OCI-LY7 (cell line): ENCODE data around the gene GNAZ. TPM values are rescaled to one million over a fixed set of nuclear protein-coding genes. Genes with fewer than 3 reads are reported as not detected.

Source experiments
- BruUV-seq: library from RNA; stranded (reverse); fragments of 400-500 nt; replicated peaks from 2 replicates; lab custom pipeline; 2021; lab: Mats Ljungman, UMichigan
- CTCF ChIA-PET: fragments of 300-600 bp; sonication (Branson Sonifier 250); formaldehyde crosslinking; loops from one replicate; lab custom pipeline; 2022; ENCODE audit warnings: antibody characterized with exemption; ENCODE audit not compliant: unreplicated experiment; lab: Charles Lee
- POLR2A ChIA-PET: fragments of 300-600 bp; sonication (Branson Sonifier 250); formaldehyde crosslinking; loops from one replicate; lab custom pipeline; 2022; ENCODE audit warnings: antibody characterized with exemption; lab: Charles Lee
- DNase-seq: peaks from one replicate; pipeline ENCODE4 v3.0.0-alpha.2; 2015; ENCODE audit warnings: low spot score
- H2AFZ ChIP-seq: fragments of 200-600 bp; sonication (generic), shearing (Covaris generic); 2 replicates; pipeline ENCODE4 v1.6.1; 2014; ENCODE audit warnings: mild to moderate bottlenecking, antibody characterized with exemption, low read length, moderate library complexity
- H3K27ac ChIP-seq: fragments of 200-600 bp; sonication (generic); 2 replicates; pipeline ENCODE4 v1.5.1; 2014; ENCODE audit warnings: mixed run types, low read depth, mild to moderate bottlenecking, moderate library complexity, low read length, inconsistent platforms; ENCODE audit not compliant: poor library complexity, severe bottlenecking
- H3K36me3 ChIP-seq: fragments of 200-600 bp; sonication (generic); 2 replicates; pipeline ENCODE4 v1.6.1; 2014; ENCODE audit warnings: mild to moderate bottlenecking, antibody characterized with exemption, low read length, moderate library complexity, mixed read lengths; ENCODE audit not compliant: insufficient read depth
- H3K4me1 ChIP-seq: fragments of 200-600 bp; sonication (generic); 2 replicates; pipeline ENCODE4 v1.5.1; 2014; ENCODE audit warnings: mild to moderate bottlenecking, low read length; ENCODE audit not compliant: insufficient read depth, poor library complexity, severe bottlenecking
- H3K4me2 ChIP-seq: fragments of 200-600 bp; sonication (generic); 2 replicates; pipeline ENCODE4 v1.6.1; 2014; ENCODE audit warnings: mild to moderate bottlenecking, low read length
- H3K4me3 ChIP-seq: fragments of 200-600 bp; sonication (generic); 2 replicates; pipeline ENCODE4 v1.5.1; 2014; ENCODE audit warnings: mild to moderate bottlenecking, low read depth, low read length; ENCODE audit not compliant: poor library complexity, severe bottlenecking
- H3K79me2 ChIP-seq: fragments of 200-600 bp; sonication (generic); 2 replicates; pipeline ENCODE4 v1.6.1; 2016; ENCODE audit warnings: low read depth, mild to moderate bottlenecking, low read length, moderate library complexity, mixed read lengths; ENCODE audit not compliant: insufficient read depth
- H3K9me2 ChIP-seq: fragments of 200-600 bp; sonication (generic); 2 replicates; pipeline ENCODE4 v1.6.1; 2016; ENCODE audit warnings: mild to moderate bottlenecking, low read length, mixed read lengths; ENCODE audit not compliant: insufficient read depth
- H3K9me3 ChIP-seq: fragments of 200-600 bp; sonication (generic); 2 replicates; pipeline ENCODE4 v1.6.1; 2014; ENCODE audit warnings: mild to moderate bottlenecking, mixed run types, low read length, mixed read lengths
- H4K20me1 ChIP-seq: fragments of 200-600 bp; sonication (generic); 2 replicates; pipeline ENCODE4 v1.6.1; 2014; ENCODE audit warnings: mild to moderate bottlenecking, antibody characterized with exemption, low read length, moderate library complexity, mixed read lengths; ENCODE audit not compliant: insufficient read depth
- EZH2phosphoT487 ChIP-seq: fragments of 200-600 bp; sonication (generic); IDR thresholded peaks from 2 replicates; pipeline ENCODE4 v1.6.1; 2018; ENCODE audit warnings: low read depth, borderline replicate concordance, mild to moderate bottlenecking, mixed run types, antibody characterized with exemption, low read length, moderate library complexity, mixed read lengths
- intact Hi-C: fragments of 100-400 bp; cut with micrococcal nuclease; formaldehyde crosslinking; loops from one replicate; pipeline ENCODE4 v1.10.0; 2022; ENCODE audit not compliant: unreplicated experiment
- total RNA-seq, 2 experiments: library from RNA; depleted of rRNA in 1 of 2; stranded (reverse); fragments of >200 nt in 1 of 2; shearing (Covaris generic) in 1 of 2; gene quantifications; 2 replicates each; pipeline ENCODE4 v1.2.3, GENCODE V29; 2014 to 2022
- TF ChIP-seq, protein P1 (sequence below): fragments of 200-600 bp; sonication (generic); conservative IDR thresholded peaks from 2 replicates; pipeline ENCODE4 v1.5.1; 2014; ENCODE audit warnings: mild to moderate bottlenecking, antibody characterized with exemption, low read length, moderate library complexity, mixed read lengths

The GNAZ gene
- total RNA-seq, 2 experiments from 2014 or later = 38.5 to 46.4 TPM

- CTCF ChIA-PET = interaction anchor here (0.9 kb wide), 1 partner anchor 161 kb away, joined by 4 read pairs; no protein-coding TSS in a partner anchor
- no peak overlapping the region for H3K4me3 ChIP-seq
- H3K9me2 ChIP-seq = no peaks in the 10 kb centered on the region
- H3K27ac ChIP-seq = no peak overlapping the region
- H3K36me3 ChIP-seq = peaks cover 19% of the 10 kb centered on the region; the same call in 1 of the 2 replicates
- H3K4me2 ChIP-seq = no peak overlapping the region
- peaks cover 9% of the 10 kb centered on the region for H3K4me1 ChIP-seq
- no TSS peak for BruUV-seq
- H3K9me3 ChIP-seq = no peaks in the 10 kb centered on the region
- no peaks in the 10 kb centered on the region for H3K79me2 ChIP-seq
- DNase-seq = no peak
- TF ChIP-seq, protein P1, sequence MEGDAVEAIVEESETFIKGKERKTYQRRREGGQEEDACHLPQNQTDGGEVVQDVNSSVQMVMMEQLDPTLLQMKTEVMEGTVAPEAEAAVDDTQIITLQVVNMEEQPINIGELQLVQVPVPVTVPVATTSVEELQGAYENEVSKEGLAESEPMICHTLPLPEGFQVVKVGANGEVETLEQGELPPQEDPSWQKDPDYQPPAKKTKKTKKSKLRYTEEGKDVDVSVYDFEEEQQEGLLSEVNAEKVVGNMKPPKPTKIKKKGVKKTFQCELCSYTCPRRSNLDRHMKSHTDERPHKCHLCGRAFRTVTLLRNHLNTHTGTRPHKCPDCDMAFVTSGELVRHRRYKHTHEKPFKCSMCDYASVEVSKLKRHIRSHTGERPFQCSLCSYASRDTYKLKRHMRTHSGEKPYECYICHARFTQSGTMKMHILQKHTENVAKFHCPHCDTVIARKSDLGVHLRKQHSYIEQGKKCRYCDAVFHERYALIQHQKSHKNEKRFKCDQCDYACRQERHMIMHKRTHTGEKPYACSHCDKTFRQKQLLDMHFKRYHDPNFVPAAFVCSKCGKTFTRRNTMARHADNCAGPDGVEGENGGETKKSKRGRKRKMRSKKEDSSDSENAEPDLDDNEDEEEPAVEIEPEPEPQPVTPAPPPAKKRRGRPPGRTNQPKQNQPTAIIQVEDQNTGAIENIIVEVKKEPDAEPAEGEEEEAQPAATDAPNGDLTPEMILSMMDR = no peak
- no peak for TF ChIP-seq EZH2phosphoT487
- intact Hi-C loops = loop anchor here (10.0 kb wide), 1 partner anchor 316 kb away; no protein-coding TSS in a partner anchor
- POLR2A ChIA-PET = interaction anchor here (1.5 kb wide), 1 partner anchor 8 kb away, joined by 4 read pairs; no protein-coding TSS in a partner anchor
- H2AFZ ChIP-seq = no peak overlapping the region
- no peaks in the 10 kb centered on the region for H4K20me1 ChIP-seq
Measured at GRCh38 chr22:23121000-23121421, 50.7 kb downstream of the GNAZ start.

DNA sequence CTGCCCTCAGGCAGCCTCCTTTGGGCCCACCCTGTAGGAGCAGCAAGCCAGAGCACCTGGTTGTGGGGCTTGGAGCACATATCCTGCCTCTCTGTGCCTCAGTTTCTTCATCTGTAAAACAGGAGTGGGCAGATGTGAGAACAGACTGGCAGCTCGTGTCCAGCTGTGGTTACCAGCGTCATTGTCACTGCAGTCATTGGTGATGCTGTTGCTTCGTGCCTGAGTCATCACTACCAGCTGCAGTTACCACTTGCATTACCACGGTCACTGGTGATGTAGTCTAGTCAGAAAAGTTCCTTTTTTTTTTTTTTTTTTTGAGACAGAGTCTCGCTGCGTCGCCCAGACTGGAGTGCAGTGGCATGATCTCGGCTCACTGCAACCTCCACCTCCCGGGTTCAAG lies 51.1 kb downstream of the GNAZ start:
- ChIA-PET POLR2A (interaction anchor here (1.5 kb wide), 1 partner anchor 8 kb away, joined by 4 read pairs; no protein-coding TSS in a partner anchor), CTCF (no interaction called here)
- Histone ChIP-seq H3K9me2 (no peaks in the 10 kb centered on the region), H3K27ac (no peak overlapping the region), H3K4me3 (no peak overlapping the region), H2AFZ (no peak overlapping the region), H3K9me3 (no peaks in the 10 kb centered on the region), H3K4me2 (no peak overlapping the region), H3K36me3 (peaks cover 19% of the 10 kb centered on the region; the same call in 1 of the 2 replicates), H4K20me1 (no peaks in the 10 kb centered on the region), H3K79me2 (no peaks in the 10 kb centered on the region), H3K4me1 (peaks cover 5% of the 10 kb centered on the region)
- BruUV-seq = no TSS peak
- intact Hi-C loops = loop anchor here (10.0 kb wide), 1 partner anchor 317 kb away; no protein-coding TSS in a partner anchor
- no peak for DNase-seq
- TF ChIP-seq EZH2phosphoT487 = no peak
- TF ChIP-seq, protein P1 = no peak

DNA sequence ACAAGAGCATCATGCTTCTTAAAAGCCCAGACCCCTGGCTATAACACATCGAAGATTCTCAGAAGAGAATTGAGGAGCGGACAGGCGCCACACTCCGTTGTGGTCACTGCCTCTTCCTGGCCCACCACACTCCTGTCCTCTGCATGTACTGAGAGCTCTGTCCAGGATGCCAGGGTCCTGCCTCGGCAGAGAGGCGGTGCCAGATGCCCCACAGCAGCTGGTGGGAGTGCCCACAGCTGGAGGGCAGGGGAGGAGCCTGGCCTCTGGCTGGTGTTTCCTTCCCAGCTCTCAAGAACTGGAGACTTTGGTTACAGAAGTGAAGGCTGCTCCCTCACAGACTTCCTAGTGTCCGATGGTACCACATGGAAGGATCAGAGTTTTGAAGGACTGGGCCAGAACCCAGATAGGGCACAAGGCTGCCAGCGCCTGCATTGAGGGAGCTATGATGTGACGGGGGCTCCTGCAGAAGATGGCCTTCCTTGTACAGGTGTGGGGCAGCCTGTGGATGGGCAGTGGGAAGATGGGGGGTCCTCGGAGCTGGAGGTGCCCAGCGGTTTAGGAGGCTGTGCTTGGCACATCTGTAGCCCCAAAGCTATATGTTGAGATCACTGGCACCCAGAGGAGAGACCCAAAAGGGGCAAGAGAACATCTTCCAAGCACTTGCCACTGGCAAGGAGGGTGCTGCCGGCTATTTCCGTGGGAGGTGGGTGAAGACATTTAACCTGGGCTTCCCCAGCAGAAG lies 52.1 kb downstream of the GNAZ start:
- H3K79me2 ChIP-seq = no peaks in the 10 kb centered on the region
- no peak overlapping the region for H3K4me3 ChIP-seq
- no peak overlapping the region for H2AFZ ChIP-seq
- H3K9me3 ChIP-seq = no peaks in the 10 kb centered on the region
- H3K9me2 ChIP-seq = no peaks in the 10 kb centered on the region
- no peak for DNase-seq
- no TSS peak for BruUV-seq
- H3K27ac ChIP-seq = no peak overlapping the region
- H3K4me1 ChIP-seq = no peaks in the 10 kb centered on the region
- peaks cover 19% of the 10 kb centered on the region; the same call in 1 of the 2 replicates for H3K36me3 ChIP-seq
- CTCF ChIA-PET = no interaction called here
- POLR2A ChIA-PET = interaction anchor here (1.5 kb wide), 1 partner anchor 9 kb away, joined by 4 read pairs; no protein-coding TSS in a partner anchor
- TF ChIP-seq EZH2phosphoT487 = no peak
- TF ChIP-seq, protein P1 = no peak
- no peak overlapping the region for H3K4me2 ChIP-seq
- no peaks in the 10 kb centered on the region for H4K20me1 ChIP-seq
- intact Hi-C loops = loop anchor here (10.0 kb wide), 1 partner anchor 318 kb away; no protein-coding TSS in a partner anchor
